Ishikawa (cell line): ENCODE results near the gene ZNF341.

Experiments used
- CEBPB ChIP-seq: IDR thresholded peaks from 2 replicates; pipeline ENCODE4 v1.6.1; 2012
- CREB1 ChIP-seq: IDR thresholded peaks from 2 replicates; pipeline ENCODE4 v1.6.1; 2012; ENCODE audit warnings: low read depth
- EGR1 ChIP-seq: IDR thresholded peaks from 2 replicates; pipeline ENCODE4 v1.6.1; 2012
- EP300 ChIP-seq: IDR thresholded peaks from 2 replicates; pipeline ENCODE4 v1.6.1; 2012; ENCODE audit warnings: borderline replicate concordance
- FOXM1 ChIP-seq: IDR thresholded peaks from 2 replicates; pipeline ENCODE4 v1.6.1; 2012; ENCODE audit warnings: low read depth, borderline replicate concordance
- MAX ChIP-seq: IDR thresholded peaks from 2 replicates; pipeline ENCODE4 v1.6.1; 2012
- NFIC ChIP-seq: IDR thresholded peaks from 2 replicates; pipeline ENCODE4 v1.6.1; 2012
- RAD21 ChIP-seq: IDR thresholded peaks from 2 replicates; pipeline ENCODE4 v1.6.1; 2012; ENCODE audit warnings: low read depth
- REST ChIP-seq: IDR thresholded peaks from 2 replicates; pipeline ENCODE4 v1.6.1; 2012; ENCODE audit warnings: low read depth, mild to moderate bottlenecking
- TAF1 ChIP-seq: IDR thresholded peaks from 2 replicates; pipeline ENCODE4 v1.6.1; 2012; ENCODE audit warnings: low read depth, mild to moderate bottlenecking
- TCF12 ChIP-seq: IDR thresholded peaks from 2 replicates; pipeline ENCODE4 v1.6.1; 2012; ENCODE audit warnings: low read depth
- TEAD4 ChIP-seq: IDR thresholded peaks from 2 replicates; pipeline ENCODE4 v1.6.1; 2012
- USF1 ChIP-seq: IDR thresholded peaks from 2 replicates; pipeline ENCODE4 v1.6.1; 2012
- YY1 ChIP-seq: IDR thresholded peaks from 2 replicates; pipeline ENCODE4 v1.6.1; 2012; ENCODE audit warnings: low read depth
- ZBTB7A ChIP-seq: IDR thresholded peaks from 2 replicates; pipeline ENCODE4 v1.6.1; 2012; ENCODE audit warnings: low read depth

Gene ZNF341

GRCh38 chr20:33765099-33765498 lies 33.3 kb downstream of the ZNF341 start:
- TF ChIP-seq MAX (no peak), TCF12 (no peak), CEBPB (no peak), TEAD4 (no peak), NFIC (no peak), REST (no peak), YY1 (no peak), ZBTB7A (no peak), FOXM1 (no peak), RAD21 (no peak), CREB1 (no peak)

GRCh38 chr20:33765592-33765991 lies 33.8 kb downstream of the ZNF341 start:
- TF ChIP-seq TAF1 (no peak), CEBPB (no peak), USF1 (no peak), MAX (no peak), TCF12 (no peak), FOXM1 (no peak), RAD21 (no peak), EGR1 (no peak), NFIC (no peak), TEAD4 (no peak), REST (no peak), ZBTB7A (no peak), EP300 (no peak), YY1 (no peak), CREB1 (no peak)

- TF ChIP-seq MAX, result no peak
Measured at GRCh38 chr20:33766686-33767085, 34.9 kb downstream of the ZNF341 start.

- no peak for TF ChIP-seq CEBPB
Measured at GRCh38 chr20:33767777-33768138, 36.0 kb downstream of the ZNF341 start.

- no peak for TF ChIP-seq TCF12
- no peak for TF ChIP-seq REST
Measured at GRCh38 chr20:33769043-33769442, 37.2 kb downstream of the ZNF341 start.

- no peak for TF ChIP-seq FOXM1
- no peak for TF ChIP-seq TCF12
- TF ChIP-seq TAF1, result no peak
- TF ChIP-seq EP300, result no peak
- no peak for TF ChIP-seq CEBPB
- TF ChIP-seq ZBTB7A, result no peak
- no peak for TF ChIP-seq REST
- TF ChIP-seq TEAD4, result no peak
- TF ChIP-seq MAX, result no peak
Measured at GRCh38 chr20:33770005-33770404, 38.2 kb downstream of the ZNF341 start.
